H1 (cell line): ENCODE results near the gene OSBPL5.

ENCODE experiments used
- BRCA1 ChIP-seq: IDR thresholded peaks from 2 replicates; pipeline ENCODE4 v1.6.1; 2012; ENCODE audit warnings: low read depth, low read length, improper control_type of control experiment
- CEBPB ChIP-seq: IDR thresholded peaks from 2 replicates; pipeline ENCODE4 v1.6.1; 2012; ENCODE audit warnings: low read depth, low read length
- EP300 ChIP-seq, 2 experiments: IDR thresholded peaks; 1 replicate in 1 of 2; 2 replicates in 1 of 2; pipeline ENCODE4 v1.6.1; 2011 to 2012; ENCODE audit warnings: low read depth in 2 of 2, low read length in 2 of 2, mild to moderate bottlenecking in 2 of 2, borderline replicate concordance in 1 of 2, inconsistent platforms in 1 of 2, moderate library complexity in 1 of 2
- HDAC2 ChIP-seq, 2 experiments: fragments of 300-600 bp in 1 of 2; sonication (generic) in 1 of 2; IDR thresholded peaks; 2 replicates each; pipeline ENCODE4 v1.6.1; 2011 to 2012; ENCODE audit warnings: low read depth in 2 of 2, low read length in 2 of 2, mild to moderate bottlenecking in 2 of 2, moderate library complexity in 2 of 2, borderline replicate concordance in 1 of 2, inconsistent platforms in 1 of 2
- JUN ChIP-seq: IDR thresholded peaks from 2 replicates; pipeline ENCODE4 v1.6.1; 2011; ENCODE audit warnings: low read depth, mild to moderate bottlenecking, improper control_type of control experiment, low read length
- PHF8 ChIP-seq: fragments of 200-600 bp; sonication (generic); conservative IDR thresholded peaks from 2 replicates; pipeline ENCODE4 v1.7.1; 2012; ENCODE audit warnings: low read depth, mild to moderate bottlenecking, inconsistent platforms, low read length, moderate library complexity
- POLR2AphosphoS5 ChIP-seq: IDR thresholded peaks from 2 replicates; pipeline ENCODE4 v1.6.1; 2011; ENCODE audit warnings: low read depth, low read length
- SIN3A ChIP-seq, 2 experiments: IDR thresholded peaks in 1 of 2; conservative IDR thresholded peaks in 1 of 2; 2 replicates each; pipeline ENCODE4 v1.6.1; 2011 to 2012; ENCODE audit warnings: low read length in 2 of 2, improper control_type of control experiment in 1 of 2, low read depth in 1 of 2, mild to moderate bottlenecking in 1 of 2
- ZNF274 ChIP-seq: IDR thresholded peaks from 2 replicates; pipeline ENCODE4 v1.7.0; 2012; ENCODE audit warnings: low read length, borderline replicate concordance; ENCODE audit errors: extremely low read depth
- TF ChIP-seq, protein P1 (sequence below), 3 experiments: IDR thresholded peaks; 1 replicate in 2 of 3; 2 replicates in 1 of 3; pipeline versions ENCODE4 v1.5.1 to v1.6.1; 2011; ENCODE audit warnings: low read length in 3 of 3, mild to moderate bottlenecking in 3 of 3, inconsistent platforms in 2 of 3, low read depth in 1 of 3, moderate library complexity in 1 of 3; ENCODE audit not compliant: insufficient read depth in 1 of 3; ENCODE audit errors: control extremely low read depth in 1 of 3
- TF ChIP-seq, protein P2 (sequence below): IDR thresholded peaks from 2 replicates; pipeline ENCODE4 v1.6.1; 2012; ENCODE audit warnings: low read length, inconsistent platforms

GRCh38 chr11:3194016-3194816 is 29.1 kb upstream of the OSBPL5 start:
- TF ChIP-seq, protein P1, sequence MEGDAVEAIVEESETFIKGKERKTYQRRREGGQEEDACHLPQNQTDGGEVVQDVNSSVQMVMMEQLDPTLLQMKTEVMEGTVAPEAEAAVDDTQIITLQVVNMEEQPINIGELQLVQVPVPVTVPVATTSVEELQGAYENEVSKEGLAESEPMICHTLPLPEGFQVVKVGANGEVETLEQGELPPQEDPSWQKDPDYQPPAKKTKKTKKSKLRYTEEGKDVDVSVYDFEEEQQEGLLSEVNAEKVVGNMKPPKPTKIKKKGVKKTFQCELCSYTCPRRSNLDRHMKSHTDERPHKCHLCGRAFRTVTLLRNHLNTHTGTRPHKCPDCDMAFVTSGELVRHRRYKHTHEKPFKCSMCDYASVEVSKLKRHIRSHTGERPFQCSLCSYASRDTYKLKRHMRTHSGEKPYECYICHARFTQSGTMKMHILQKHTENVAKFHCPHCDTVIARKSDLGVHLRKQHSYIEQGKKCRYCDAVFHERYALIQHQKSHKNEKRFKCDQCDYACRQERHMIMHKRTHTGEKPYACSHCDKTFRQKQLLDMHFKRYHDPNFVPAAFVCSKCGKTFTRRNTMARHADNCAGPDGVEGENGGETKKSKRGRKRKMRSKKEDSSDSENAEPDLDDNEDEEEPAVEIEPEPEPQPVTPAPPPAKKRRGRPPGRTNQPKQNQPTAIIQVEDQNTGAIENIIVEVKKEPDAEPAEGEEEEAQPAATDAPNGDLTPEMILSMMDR (IDR thresholded peaks at IDR 0.05; ENCODE audit: control extremely low read depth in 1 of 3, insufficient read depth in 1 of 3, low read depth in 1 of 3, low read length in 3 of 3) = no peak
- no peak for TF ChIP-seq ZNF274
- no peak for TF ChIP-seq BRCA1
- no peak for TF ChIP-seq SIN3A (conservative IDR thresholded peaks at IDR 0.05 in 1 of 2, IDR thresholded peaks at IDR 0.05 in 1 of 2; ENCODE audit: low read depth in 1 of 2, low read length in 2 of 2)
- TF ChIP-seq JUN = no peak
- TF ChIP-seq, protein P2, sequence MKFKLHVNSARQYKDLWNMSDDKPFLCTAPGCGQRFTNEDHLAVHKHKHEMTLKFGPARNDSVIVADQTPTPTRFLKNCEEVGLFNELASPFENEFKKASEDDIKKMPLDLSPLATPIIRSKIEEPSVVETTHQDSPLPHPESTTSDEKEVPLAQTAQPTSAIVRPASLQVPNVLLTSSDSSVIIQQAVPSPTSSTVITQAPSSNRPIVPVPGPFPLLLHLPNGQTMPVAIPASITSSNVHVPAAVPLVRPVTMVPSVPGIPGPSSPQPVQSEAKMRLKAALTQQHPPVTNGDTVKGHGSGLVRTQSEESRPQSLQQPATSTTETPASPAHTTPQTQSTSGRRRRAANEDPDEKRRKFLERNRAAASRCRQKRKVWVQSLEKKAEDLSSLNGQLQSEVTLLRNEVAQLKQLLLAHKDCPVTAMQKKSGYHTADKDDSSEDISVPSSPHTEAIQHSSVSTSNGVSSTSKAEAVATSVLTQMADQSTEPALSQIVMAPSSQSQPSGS = no peak
- no peak for TF ChIP-seq POLR2AphosphoS5
- TF ChIP-seq EP300 (IDR thresholded peaks at IDR 0.05; ENCODE audit: borderline replicate concordance in 1 of 2, low read depth in 2 of 2, low read length in 2 of 2) = no peak
- TF ChIP-seq PHF8 = no peak
- no peak for TF ChIP-seq CEBPB
- TF ChIP-seq HDAC2 (IDR thresholded peaks at IDR 0.05; ENCODE audit: borderline replicate concordance in 1 of 2, low read depth in 2 of 2, low read length in 2 of 2) = no peak
